Activated CD8-positive, alpha-beta memory T cell treated with anti-CD3 and anti-CD28 coated beads for 1 hour (primary cell): ENCODE data around the gene TSPAN33.
"Not testable (repeated sequence)": the region's sequence is repeated elsewhere in the genome, so short reads cannot be mapped to it uniquely, and the experiment has no call there.

ENCODE experiments used
- DNase-seq, 2 donors: peaks; one replicate each; pipeline ENCODE4 v3.0.0-alpha.2; 2020; ENCODE audit warnings: low read depth in 1 of 2; ENCODE audit errors: extremely low read depth in 1 of 2

The TSPAN33 gene

GRCh38 chr7:129205126-129205818 lies 60.8 kb downstream of the TSPAN33 start:
- DNase-seq: no peak

- no peak for DNase-seq
Observed at GRCh38 chr7:129205987-129206785, 61.7 kb downstream of the TSPAN33 start.

DNA sequence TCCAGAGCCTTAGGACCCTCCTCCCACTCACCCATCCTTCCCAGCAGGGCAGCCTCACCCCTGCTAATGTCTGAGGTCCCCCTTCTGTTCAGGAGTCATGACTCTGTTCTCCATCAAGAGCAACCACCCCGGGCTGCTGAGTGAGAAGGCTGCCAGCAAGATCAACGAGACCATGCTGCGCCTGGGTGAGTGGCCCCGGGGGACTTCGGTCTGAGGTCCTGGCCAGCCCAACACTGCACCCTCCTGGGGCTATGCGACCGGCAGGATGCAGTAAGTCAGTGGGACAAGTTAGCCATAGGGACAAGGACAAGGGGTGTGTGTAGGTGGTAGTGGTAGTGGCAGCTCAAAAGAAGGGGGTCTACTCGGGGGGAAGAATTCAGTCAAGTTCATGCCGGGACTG lies 64.2 kb downstream of the TSPAN33 start:
- no peak for DNase-seq

GRCh38 chr7:129209067-129209926 lies 64.8 kb downstream of the TSPAN33 start:
- no peak for DNase-seq

GRCh38 chr7:129210256-129210988 lies 65.9 kb downstream of the TSPAN33 start:
- peak; percentile 23 to 50 for DNase-seq

- no peak for DNase-seq
Observed at GRCh38 chr7:129210989-129211312, 66.4 kb downstream of the TSPAN33 start.

GRCh38 chr7:129212126-129212525 lies 67.6 kb downstream of the TSPAN33 start:
- DNase-seq: no peak

- DNase-seq: no peak
Observed at GRCh38 chr7:129212596-129212995, 68.1 kb downstream of the TSPAN33 start.

DNA sequence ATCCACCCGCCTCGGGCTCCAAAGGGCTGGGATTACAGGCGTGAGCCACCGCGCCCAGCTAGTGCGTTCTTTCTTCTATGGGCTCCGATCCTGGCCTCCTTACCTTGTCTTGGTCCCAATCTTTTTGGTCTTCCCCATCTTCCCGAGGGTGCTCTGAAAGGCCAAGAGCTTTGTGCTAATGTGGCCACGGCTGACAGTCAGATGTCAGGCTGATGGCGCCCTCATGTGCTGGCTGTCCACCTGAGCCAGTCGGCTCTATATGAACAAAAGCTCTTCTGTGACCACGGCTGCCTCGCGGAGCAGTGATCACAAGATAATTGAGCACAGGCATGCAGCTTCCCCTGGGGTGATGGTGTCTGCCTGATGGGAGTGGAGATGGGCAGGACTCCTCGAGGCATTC lies 69.3 kb downstream of the TSPAN33 start:
- DNase-seq: no peak

- DNase-seq: not testable (repeated sequence)
Observed at GRCh38 chr7:129215691-129216090, 71.2 kb downstream of the TSPAN33 start.

GRCh38 chr7:129216101-129216715 lies 71.7 kb downstream of the TSPAN33 start:
- DNase-seq: not testable (repeated sequence)

DNA sequence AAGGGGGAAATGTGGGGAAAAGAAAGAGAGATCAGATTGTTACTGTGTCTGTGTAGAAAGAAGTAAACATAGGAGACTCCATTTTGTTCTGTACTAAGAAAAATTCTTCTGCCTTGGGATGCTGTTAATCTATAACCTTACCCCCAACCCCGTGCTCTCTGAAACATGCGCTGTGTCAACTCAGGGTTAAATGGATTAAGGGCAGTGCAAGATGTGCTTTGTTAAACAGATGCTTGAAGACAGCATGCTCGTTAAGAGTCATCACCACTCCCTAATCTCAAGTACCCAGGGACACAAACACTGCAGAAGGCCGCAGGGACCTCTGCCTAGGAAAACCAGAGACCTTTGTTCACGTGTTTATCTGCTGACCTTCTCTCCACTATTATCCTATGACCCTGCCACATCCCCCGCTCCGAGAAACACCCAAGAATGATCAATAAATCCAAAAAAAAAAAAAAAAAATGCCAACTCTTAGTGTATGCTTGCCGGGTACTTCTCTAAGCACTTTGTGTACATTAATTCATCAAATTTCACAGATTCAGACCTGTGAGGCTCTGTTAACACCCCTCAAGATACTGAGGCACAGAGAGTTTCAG lies 72.4 kb downstream of the TSPAN33 start:
- not testable (repeated sequence) for DNase-seq

DNA sequence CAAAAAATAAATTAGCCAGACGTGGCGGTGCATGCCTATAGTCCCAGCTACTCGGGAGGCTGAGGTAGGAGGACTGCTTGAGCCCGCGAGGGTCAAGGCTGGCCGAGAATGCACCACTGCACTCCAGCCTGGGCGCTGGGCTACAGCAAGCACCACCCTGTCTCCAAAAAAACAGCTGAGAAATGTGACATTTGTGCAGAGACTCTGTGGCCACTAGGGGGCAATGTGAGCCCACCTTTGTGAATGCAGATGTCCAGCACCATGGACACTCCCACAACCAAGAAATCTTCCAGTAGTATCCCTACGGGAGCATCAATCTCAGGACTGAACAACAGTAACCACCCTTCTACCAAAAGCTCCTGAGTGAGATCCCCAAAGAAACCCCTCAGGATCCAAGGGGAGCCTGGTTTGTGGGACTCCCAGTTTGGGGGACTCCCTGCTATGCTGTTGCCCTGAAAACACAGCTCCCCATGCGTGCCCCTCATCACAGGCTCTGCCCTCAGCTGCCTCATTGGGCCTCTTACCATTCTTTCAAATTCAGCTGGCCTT lies 74.1 kb downstream of the TSPAN33 start:
- DNase-seq: peak; percentile 50 to 60

DNA sequence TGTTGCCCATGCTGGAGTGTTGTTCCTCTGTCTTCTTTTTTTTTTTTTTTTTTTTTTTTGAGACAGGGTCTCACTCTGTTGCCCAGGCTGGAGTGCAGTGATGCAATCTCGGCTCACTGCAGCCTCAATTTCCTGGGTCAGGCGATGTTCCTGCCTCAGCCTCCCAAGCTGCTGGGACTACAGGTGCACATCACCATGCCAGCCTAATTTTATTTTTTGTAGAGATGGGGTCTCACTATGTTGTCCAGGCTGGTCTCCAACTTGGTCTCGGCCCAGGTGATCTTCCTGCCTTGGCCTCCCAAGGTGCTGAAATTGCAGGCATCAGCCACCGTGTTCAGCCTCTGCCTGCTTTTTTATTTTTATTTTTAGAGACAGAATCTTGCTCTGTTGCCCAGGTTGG lies 74.7 kb downstream of the TSPAN33 start:
- DNase-seq: not testable (repeated sequence)
